T-helper 17 cell (primary cell): Measurements from ENCODE around the gene OGT. TPM values are rescaled to one million over a fixed set of nuclear protein-coding genes. Genes with fewer than 3 reads are reported as not detected.
"Not testable (repeated sequence)": the region's sequence is repeated elsewhere in the genome, so short reads cannot be mapped to it uniquely, and the experiment has no call there.

ENCODE experiments used
- ATAC-seq: fragments of 150-1000 bp; cut with Tn5 transposase; 2 replicates; pipeline ENCODE4 v1.10.0; 2021; ENCODE audit warnings: mild to moderate bottlenecking, moderate library complexity
- DNase-seq, 3 donors: peaks; one replicate each; pipeline versions ENCODE4 v3.0.0 to v3.0.0-alpha.2; 2020 to 2021
- H3K9me3 ChIP-seq: one replicate; pipeline ENCODE4 v1.7.0; 2013; ENCODE audit warnings: low read length, mild to moderate bottlenecking; ENCODE audit not compliant: control insufficient read depth, poor library complexity, severe bottlenecking
- H3K27ac Mint-ChIP-seq: one replicate; pipeline ENCODE4 v1.8.0; 2022; ENCODE audit warnings: mild to moderate bottlenecking, moderate library complexity, mixed read lengths
- H3K27me3 Mint-ChIP-seq: one replicate; pipeline ENCODE4 v1.8.0; 2022; ENCODE audit warnings: mixed read lengths
- H3K36me3 Mint-ChIP-seq: one replicate; pipeline ENCODE4 v1.8.0; 2022; ENCODE audit warnings: low read depth, mixed read lengths
- H3K4me1 Mint-ChIP-seq: one replicate; pipeline ENCODE4 v1.8.0; 2022; ENCODE audit warnings: mild to moderate bottlenecking, mixed read lengths
- H3K4me3 Mint-ChIP-seq: one replicate; pipeline ENCODE4 v1.8.0; 2022; ENCODE audit warnings: mild to moderate bottlenecking, moderate library complexity, mixed read lengths
- total RNA-seq, 4 donors: library from RNA in 2 of 4; stranded (reverse) in 2 of 4; gene quantifications; one replicate each; pipeline ENCODE4 v1.2.3 and lab custom pipeline; 2022 to 2026

The OGT gene
- total RNA-seq, 2 donors from 2014 or later, result 423 to 453 TPM

- Mint-ChIP-seq H3K27me3 (no peaks in the 10 kb centered on the region), H3K27ac (peak overlapping the region; percentile 21), H3K4me3 (no peak overlapping the region), H3K4me1 (peaks cover 28% of the 10 kb centered on the region), H3K36me3 (peaks cover 8% of the 10 kb centered on the region)
- H3K9me3 ChIP-seq, result no peaks in the 10 kb centered on the region
- DNase-seq, result no peak
- ATAC-seq, result no peak
These were observed 12.5 kb downstream of the OGT start for GRCh38 chrX:71545364-71545763.

- peaks cover 17% of the 10 kb centered on the region for H3K4me1 Mint-ChIP-seq
- H3K27ac Mint-ChIP-seq, result no peak overlapping the region
- no peak for DNase-seq
- peaks cover 2% of the 10 kb centered on the region for H3K36me3 Mint-ChIP-seq
- peak overlapping the region; percentile 39 for H3K4me3 Mint-ChIP-seq
- H3K9me3 ChIP-seq, result no peaks in the 10 kb centered on the region
- H3K27me3 Mint-ChIP-seq, result no peaks in the 10 kb centered on the region
- no peak for ATAC-seq
These were observed 14.0 kb downstream of the OGT start for GRCh38 chrX:71546879-71547278.

- DNase-seq (no peak), ATAC-seq (no peak)
- Mint-ChIP-seq H3K27me3 (no peaks in the 10 kb centered on the region), H3K27ac (no peak overlapping the region), H3K4me1 (peaks cover 14% of the 10 kb centered on the region), H3K4me3 (no peak overlapping the region), H3K36me3 (peaks cover 2% of the 10 kb centered on the region)
- H3K9me3 ChIP-seq, result no peaks in the 10 kb centered on the region
These were observed 14.4 kb downstream of the OGT start for GRCh38 chrX:71547339-71547738.

GRCh38 chrX:71549986-71550385 lies 17.1 kb downstream of the OGT start:
- H3K27ac Mint-ChIP-seq, result no peak overlapping the region
- H3K27me3 Mint-ChIP-seq, result no peaks in the 10 kb centered on the region
- H3K4me1 Mint-ChIP-seq, result peaks cover 6% of the 10 kb centered on the region
- H3K4me3 Mint-ChIP-seq, result no peak overlapping the region
- DNase-seq (no peak), ATAC-seq (no peak)
- H3K36me3 Mint-ChIP-seq, result peaks cover 2% of the 10 kb centered on the region
- no peaks in the 10 kb centered on the region for H3K9me3 ChIP-seq

DNA sequence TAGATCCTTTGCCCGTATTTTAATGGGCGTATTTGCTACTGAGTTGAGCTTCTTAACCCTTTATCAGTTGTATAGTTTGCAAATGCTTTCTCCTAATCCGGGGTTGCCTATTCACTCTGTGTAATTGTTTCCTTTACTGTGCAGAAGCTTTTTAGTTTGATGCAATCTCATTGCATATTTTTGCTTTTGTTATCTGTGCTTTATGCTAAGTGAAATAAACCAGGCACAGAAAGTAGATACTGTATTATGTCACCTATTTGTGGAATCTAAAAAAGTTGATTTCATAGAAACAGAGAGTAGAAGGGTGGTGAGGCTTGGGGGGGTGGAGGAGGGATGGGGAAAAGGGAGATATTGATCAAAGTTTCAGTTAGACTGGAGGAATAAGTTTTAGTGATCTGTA lies 17.7 kb downstream of the OGT start:
- H3K27ac Mint-ChIP-seq, result no peak overlapping the region

DNA sequence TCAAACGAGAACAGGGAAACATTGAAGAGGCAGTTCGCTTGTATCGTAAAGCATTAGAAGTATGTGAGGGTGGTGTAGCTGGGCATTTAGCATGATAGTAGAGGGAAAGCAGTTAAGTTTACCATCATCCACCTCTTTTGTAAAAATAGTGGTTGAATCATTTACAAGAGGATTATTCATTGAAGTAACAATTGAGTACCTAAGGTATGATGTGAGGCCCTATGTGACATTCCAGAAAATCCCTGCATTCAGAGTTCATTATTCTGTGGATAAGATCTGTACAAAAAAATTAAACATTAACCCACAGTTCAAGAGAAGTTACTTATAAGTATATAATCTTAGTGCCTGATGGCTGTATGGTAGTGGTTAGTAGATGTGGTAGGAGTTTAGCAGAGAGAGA lies 23.1 kb downstream of the OGT start:
- peaks cover 9% of the 10 kb centered on the region for H3K4me1 Mint-ChIP-seq
- peak overlapping the region; percentile 39 for H3K27ac Mint-ChIP-seq
- no peak overlapping the region for H3K4me3 Mint-ChIP-seq
- no peaks in the 10 kb centered on the region for H3K9me3 ChIP-seq
- H3K36me3 Mint-ChIP-seq, result peaks cover 4% of the 10 kb centered on the region
- H3K27me3 Mint-ChIP-seq, result no peaks in the 10 kb centered on the region
- ATAC-seq, result no peak
- DNase-seq, result no peak

More for the DNA sequence above, 17.7 kb downstream of the OGT start:
- DNase-seq (no peak), ATAC-seq (no peak)
- H3K36me3 Mint-ChIP-seq, result peaks cover 2% of the 10 kb centered on the region
- H3K9me3 ChIP-seq, result no peaks in the 10 kb centered on the region
- no peaks in the 10 kb centered on the region for H3K27me3 Mint-ChIP-seq
- H3K4me1 Mint-ChIP-seq, result peaks cover 7% of the 10 kb centered on the region
- H3K4me3 Mint-ChIP-seq, result no peak overlapping the region

DNA sequence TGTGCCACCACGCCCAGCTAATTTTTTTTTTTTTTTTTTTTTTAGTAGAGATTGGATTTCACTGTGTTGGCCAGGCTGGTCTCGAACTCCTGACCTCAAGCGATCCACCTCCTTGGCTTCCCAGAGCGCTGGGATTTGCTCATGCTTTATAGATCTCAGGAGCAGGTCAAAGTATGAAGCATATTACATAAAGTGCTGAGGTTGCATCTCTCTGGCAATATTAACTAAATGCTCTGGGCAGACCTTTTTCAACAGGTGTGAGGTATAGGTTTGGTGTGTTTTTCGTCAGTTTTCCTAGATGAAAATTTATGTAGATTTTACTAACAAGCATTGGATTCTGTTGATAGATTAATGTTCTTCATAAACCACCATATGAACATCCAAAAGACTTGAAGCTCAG lies 26.0 kb downstream of the OGT start:
- Mint-ChIP-seq H3K27ac (no peak overlapping the region), H3K27me3 (no peaks in the 10 kb centered on the region), H3K4me3 (no peak overlapping the region), H3K36me3 (peaks cover 10% of the 10 kb centered on the region), H3K4me1 (peaks cover 9% of the 10 kb centered on the region)
- H3K9me3 ChIP-seq, result no peaks in the 10 kb centered on the region
- DNase-seq (no peak), ATAC-seq (no peak)

GRCh38 chrX:71559773-71560172 lies 26.9 kb downstream of the OGT start:
- not testable (repeated sequence) for DNase-seq, H3K4me3 Mint-ChIP-seq, H3K27me3 Mint-ChIP-seq, ATAC-seq, H3K9me3 ChIP-seq
- H3K36me3 Mint-ChIP-seq, result peaks cover 12% of the 10 kb centered on the region
- H3K27ac Mint-ChIP-seq, result peak overlapping the region; percentile 34
- H3K4me1 Mint-ChIP-seq, result peaks cover 12% of the 10 kb centered on the region

GRCh38 chrX:71563921-71564320 lies 31.0 kb downstream of the OGT start:
- H3K4me1 Mint-ChIP-seq, result peaks cover 8% of the 10 kb centered on the region
- no peaks in the 10 kb centered on the region for H3K9me3 ChIP-seq
- H3K4me3 Mint-ChIP-seq, result no peak overlapping the region
- H3K36me3 Mint-ChIP-seq, result peaks cover 8% of the 10 kb centered on the region
- ATAC-seq (no peak), DNase-seq (no peak)
- no peaks in the 10 kb centered on the region for H3K27me3 Mint-ChIP-seq
- H3K27ac Mint-ChIP-seq, result peak overlapping the region; percentile 24

DNA sequence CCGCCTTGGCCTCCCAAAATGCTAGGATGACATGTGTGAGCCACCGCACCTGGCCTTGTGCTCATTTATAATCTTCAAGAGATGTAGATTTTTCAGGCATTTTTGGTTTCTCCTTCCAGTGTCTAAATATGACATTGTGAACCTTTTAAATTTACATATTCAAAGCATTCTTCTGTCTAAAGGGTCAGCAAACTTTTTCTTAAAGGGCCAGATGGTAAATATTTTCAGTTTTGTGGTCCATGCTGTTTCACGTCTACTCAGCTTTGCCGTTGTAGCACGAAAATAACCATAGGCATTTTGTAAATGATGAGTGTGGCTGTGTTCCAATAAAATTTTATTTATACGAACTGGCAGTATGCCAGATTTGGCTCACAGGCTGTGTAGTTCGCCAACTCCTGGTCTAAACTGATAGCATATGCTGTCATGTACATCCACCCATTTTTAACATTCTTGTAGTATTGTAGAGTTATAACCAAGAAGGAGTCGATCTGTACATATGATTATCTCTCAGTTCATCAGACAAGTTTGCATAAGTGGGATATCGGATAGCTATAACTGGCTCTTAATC lies 32.7 kb downstream of the OGT start:
- H3K9me3 ChIP-seq, result no peaks in the 10 kb centered on the region
- ATAC-seq (no peak), DNase-seq (no peak)
- H3K27ac Mint-ChIP-seq, result peak overlapping the region; percentile 41
- H3K4me1 Mint-ChIP-seq, result peaks cover 8% of the 10 kb centered on the region
- H3K27me3 Mint-ChIP-seq, result no peaks in the 10 kb centered on the region
- H3K36me3 Mint-ChIP-seq, result peaks cover 8% of the 10 kb centered on the region
- H3K4me3 Mint-ChIP-seq, result no peak overlapping the region

DNA sequence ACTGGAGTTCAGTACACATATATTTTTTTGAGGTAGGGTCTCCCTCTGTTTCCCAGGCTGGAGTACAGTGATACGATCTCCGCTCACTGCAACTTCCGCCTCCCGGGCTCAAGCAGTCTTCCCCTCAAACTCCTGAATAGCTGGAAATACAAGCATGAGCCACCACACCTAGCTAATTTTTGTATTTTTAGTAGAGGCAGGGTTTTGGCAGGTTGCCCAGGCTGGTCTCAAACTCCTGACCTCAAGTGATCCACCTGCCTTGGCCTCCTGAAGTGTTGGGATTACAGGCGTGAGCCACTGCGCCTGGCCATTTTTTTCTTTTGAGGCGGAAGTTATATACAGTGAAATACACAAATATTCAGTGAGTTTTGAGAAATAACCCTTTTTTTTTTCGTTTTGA lies 38.5 kb downstream of the OGT start:
- not testable (repeated sequence) for H3K36me3 Mint-ChIP-seq, H3K4me3 Mint-ChIP-seq, H3K4me1 Mint-ChIP-seq, H3K27me3 Mint-ChIP-seq, H3K9me3 ChIP-seq, ATAC-seq, DNase-seq
- H3K27ac Mint-ChIP-seq, result peak overlapping the region; percentile 29

DNA sequence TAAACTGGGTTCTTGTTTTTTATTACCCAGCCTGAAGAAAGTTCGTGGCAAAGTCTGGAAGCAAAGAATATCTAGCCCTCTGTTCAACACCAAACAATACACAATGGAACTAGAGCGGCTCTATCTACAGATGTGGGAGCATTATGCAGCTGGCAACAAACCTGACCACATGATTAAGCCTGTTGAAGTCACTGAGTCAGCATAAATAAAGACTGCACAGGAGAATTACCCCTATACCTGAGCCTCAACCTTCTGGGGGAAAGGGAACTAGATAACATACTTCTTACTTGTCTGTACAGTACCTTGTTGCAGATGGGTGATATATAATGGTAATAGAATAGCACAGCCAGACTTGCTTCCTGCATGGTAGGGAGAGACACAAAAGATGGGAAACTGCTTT lies 40.7 kb downstream of the OGT start:
- no peaks in the 10 kb centered on the region for H3K9me3 ChIP-seq
- H3K36me3 Mint-ChIP-seq, result no peaks in the 10 kb centered on the region
- ATAC-seq, result no peak
- H3K4me3 Mint-ChIP-seq, result no peak overlapping the region
- peaks cover 2% of the 10 kb centered on the region for H3K4me1 Mint-ChIP-seq
- H3K27ac Mint-ChIP-seq, result no peak overlapping the region
- no peaks in the 10 kb centered on the region for H3K27me3 Mint-ChIP-seq
- DNase-seq, result no peak

- Mint-ChIP-seq H3K4me1 (peaks cover 3% of the 10 kb centered on the region), H3K27ac (no peak overlapping the region), H3K36me3 (no peaks in the 10 kb centered on the region), H3K27me3 (no peaks in the 10 kb centered on the region), H3K4me3 (no peak overlapping the region)
- ATAC-seq, result no peak
- DNase-seq, result no peak
- no peaks in the 10 kb centered on the region for H3K9me3 ChIP-seq
These were observed 44.8 kb downstream of the OGT start for GRCh38 chrX:71577682-71578081.

DNA sequence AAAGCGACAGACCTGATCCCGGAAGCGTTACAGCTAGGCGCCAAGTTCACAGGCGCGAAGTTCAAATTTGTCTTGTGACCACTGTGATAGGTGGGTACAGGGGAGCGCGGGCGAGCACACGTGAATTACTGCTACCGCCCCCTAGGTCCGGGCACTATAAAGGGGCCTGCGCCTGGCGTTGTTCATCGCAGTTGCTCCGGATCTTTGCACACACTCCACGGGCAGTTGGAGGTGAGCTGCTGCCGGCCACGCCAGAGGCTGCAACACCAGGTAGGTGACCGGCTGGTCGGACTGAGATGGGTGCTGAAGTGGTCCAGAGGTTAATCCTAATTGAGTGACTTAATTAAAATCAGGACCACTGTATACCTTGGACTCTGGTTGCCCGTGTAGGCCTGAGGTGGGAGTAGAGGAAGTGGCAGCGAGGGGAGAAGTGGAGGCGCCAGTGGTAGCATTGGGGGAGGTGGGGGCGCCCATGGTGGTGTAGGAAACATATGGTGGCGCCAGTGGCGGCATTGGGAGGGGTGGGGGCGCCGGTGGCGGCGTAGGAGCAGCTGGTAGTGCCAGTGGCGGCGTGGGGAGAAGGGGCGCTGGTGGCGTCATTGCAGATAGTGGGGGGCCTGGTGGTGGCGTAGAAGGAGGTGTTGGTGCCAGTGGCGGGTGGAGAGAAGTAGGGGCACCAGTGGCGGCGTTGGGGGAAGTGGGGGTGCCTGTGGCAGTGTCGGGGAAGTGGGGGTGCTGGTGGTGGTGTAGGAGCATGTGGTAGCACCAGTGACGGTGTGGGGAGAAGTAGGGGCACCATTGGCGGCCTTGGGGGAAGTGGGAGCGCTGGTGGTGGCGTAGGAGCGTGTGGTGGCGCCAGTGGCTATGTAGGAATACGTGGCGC lies 45.6 kb downstream of the OGT start, which contains the start of gene GCNA:
TSS of gene GCNA (plus strand) at position 185 of the 883 bp plus-strand sequence. CDS start 2,385 bp downstream, outside the sequence.
- Mint-ChIP-seq H3K4me1 (peaks cover 4% of the 10 kb centered on the region), H3K4me3 (peak within 1 kb of the TSS; percentile 52), H3K36me3 (no peaks in the 10 kb centered on the region), H3K27ac (peak within 1 kb of the TSS; percentile 66), H3K27me3 (no peaks in the 10 kb centered on the region)
- no peaks in the 10 kb centered on the region for H3K9me3 ChIP-seq
- DNase-seq, result no peak
- no peak for ATAC-seq
